LoVo (cell line): ENCODE results near the gene RNU1-1.
"Not testable (repeated sequence)": the region's sequence is repeated elsewhere in the genome, so short reads cannot be mapped to it uniquely, and the experiment has no call there.

Source experiments
- DNase-seq: peaks from one replicate; pipeline ENCODE4 v3.0.0-alpha.2; 2016; ENCODE audit warnings: low spot score

The RNU1-1 gene

GRCh38 chr1:16514107-16515055 lies at the start of gene RNU1-1:
TSS of gene RNU1-1 (minus strand) at chr1:16514285.
- peak; percentile 70 for DNase-seq

GRCh38 chr1:16561035-16561434 lies 47.0 kb upstream of the RNU1-1 start:
- DNase-seq: not testable (repeated sequence)

GRCh38 chr1:16560498-16560897 lies 46.4 kb upstream of the RNU1-1 start:
- not testable (repeated sequence) for DNase-seq

GRCh38 chr1:16559688-16560087 lies 45.6 kb upstream of the RNU1-1 start:
- not testable (repeated sequence) for DNase-seq

GRCh38 chr1:16557034-16557433 lies 42.9 kb upstream of the RNU1-1 start:
- DNase-seq: not testable (repeated sequence)

- not testable (repeated sequence) for DNase-seq
Observed at GRCh38 chr1:16553244-16553643, 39.2 kb upstream of the RNU1-1 start.

- not testable (repeated sequence) for DNase-seq
Observed at GRCh38 chr1:16550212-16550918, 36.3 kb upstream of the RNU1-1 start.

GRCh38 chr1:16549545-16549944 lies 35.5 kb upstream of the RNU1-1 start:
- not testable (repeated sequence) for DNase-seq

- DNase-seq: not testable (repeated sequence)
Observed at GRCh38 chr1:16547502-16548241, 33.6 kb upstream of the RNU1-1 start.

- DNase-seq: peak; percentile 41
Observed at GRCh38 chr1:16545682-16546095, 31.6 kb upstream of the RNU1-1 start.

- DNase-seq: not testable (repeated sequence)
Observed at GRCh38 chr1:16540421-16540893, 26.4 kb upstream of the RNU1-1 start.

- not testable (repeated sequence) for DNase-seq
Observed at GRCh38 chr1:16537528-16537927, 23.4 kb upstream of the RNU1-1 start.

GRCh38 chr1:16536796-16537195 lies 22.7 kb upstream of the RNU1-1 start:
- DNase-seq: not testable (repeated sequence)

GRCh38 chr1:16535898-16536297 lies 21.8 kb upstream of the RNU1-1 start:
- DNase-seq: not testable (repeated sequence)

- DNase-seq: not testable (repeated sequence)
Observed at GRCh38 chr1:16535487-16535886, 21.4 kb upstream of the RNU1-1 start.

GRCh38 chr1:16534829-16535456 lies 20.9 kb upstream of the RNU1-1 start:
- not testable (repeated sequence) for DNase-seq

- not testable (repeated sequence) for DNase-seq
Observed at GRCh38 chr1:16534239-16534828, 20.2 kb upstream of the RNU1-1 start.

- not testable (repeated sequence) for DNase-seq
Observed at GRCh38 chr1:16532235-16532991, 18.3 kb upstream of the RNU1-1 start.

GRCh38 chr1:16528338-16528737 lies 14.3 kb upstream of the RNU1-1 start:
- not testable (repeated sequence) for DNase-seq

GRCh38 chr1:16525769-16526168 lies 11.7 kb upstream of the RNU1-1 start:
- DNase-seq: not testable (repeated sequence)
